HepG2 (cell line): ENCODE data around the gene EFNA3. TPM values are rescaled to one million over a fixed set of nuclear protein-coding genes. Genes with fewer than 3 reads are reported as not detected.

Experiments used
- AGO1 ChIP-seq: fragments of 200-400 bp; formaldehyde crosslinking; IDR thresholded peaks from 2 replicates; pipeline ENCODE4 v1.6.1; 2017; ENCODE audit warnings: mild to moderate bottlenecking, low read depth, low read length, moderate library complexity; ENCODE audit not compliant: poor library complexity, severe bottlenecking
- DDIT3 ChIP-seq: sonication (generic); formaldehyde crosslinking; IDR thresholded peaks from 2 replicates; pipeline ENCODE4 v1.4.0; 2020; ENCODE audit warnings: mild to moderate bottlenecking, missing genetic modification reagents
- GATAD1 ChIP-seq: IDR thresholded peaks from 2 replicates; pipeline ENCODE4 v1.6.1; 2016; ENCODE audit warnings: missing genetic modification reagents, missing compliant biosample characterization
- HDAC1 ChIP-seq: sonication (generic); formaldehyde crosslinking; IDR thresholded peaks from 2 replicates; pipeline ENCODE4 v1.5.1; 2020; ENCODE audit warnings: mild to moderate bottlenecking, missing genetic modification reagents
- HINFP ChIP-seq: sonication (generic); formaldehyde crosslinking; IDR thresholded peaks from 2 replicates; pipeline ENCODE4 v1.4.0; 2020; ENCODE audit warnings: low read depth, mild to moderate bottlenecking, missing genetic modification reagents
- NFYB ChIP-seq: sonication (generic); formaldehyde crosslinking; IDR thresholded peaks from 2 replicates; pipeline ENCODE4 v1.4.0; 2020; ENCODE audit warnings: missing genetic modification reagents
- SMAD3 ChIP-seq: sonication (generic); formaldehyde crosslinking; IDR thresholded peaks from 2 replicates; pipeline ENCODE4 v1.4.0; 2020; ENCODE audit warnings: missing genetic modification reagents
- SRY ChIP-seq: sonication (generic); formaldehyde crosslinking; IDR thresholded peaks from 2 replicates; pipeline ENCODE4 v1.8.0; 2022; ENCODE audit warnings: mild to moderate bottlenecking, missing genetic modification reagents
- TAF1 ChIP-seq: sonication (generic); formaldehyde crosslinking; IDR thresholded peaks from 2 replicates; pipeline ENCODE4 v1.4.0; 2020; ENCODE audit warnings: missing genetic modification reagents
- TFDP1 ChIP-seq: IDR thresholded peaks from 2 replicates; pipeline ENCODE4 v1.6.1; 2016; ENCODE audit warnings: missing compliant biosample characterization, missing genetic modification reagents, borderline replicate concordance
- ZFX ChIP-seq: sonication (generic); formaldehyde crosslinking; IDR thresholded peaks from 2 replicates; pipeline ENCODE4 v1.4.0; 2020; ENCODE audit warnings: mild to moderate bottlenecking, low read depth, missing genetic modification reagents, moderate library complexity
- ZNF674 ChIP-seq: sonication (generic); formaldehyde crosslinking; IDR thresholded peaks from 2 replicates; pipeline ENCODE4 v1.5.0; 2020; ENCODE audit warnings: low read depth, mild to moderate bottlenecking, missing genetic modification reagents
- ZNF775 ChIP-seq: sonication (generic); formaldehyde crosslinking; IDR thresholded peaks from 2 replicates; pipeline ENCODE4 v1.4.0; 2020; ENCODE audit warnings: missing genetic modification reagents, mild to moderate bottlenecking, moderate library complexity, borderline replicate concordance
- polyA plus RNA-seq, 8 experiments: library from polyadenylated mRNA; depleted of rRNA in 3 of 8; stranded (reverse) in 7 of 8; unstranded in 1 of 8; fragments of >200 nt; fragmentation: Illumina TruSeq in 4 of 8; extraction: Trizol in 4 of 8; gene quantifications; 2 replicates each; pipeline versions ENCODE4 v1.2.1 to v1.2.3, GENCODE V29; 2011 to 2016; ENCODE audit warnings: low read depth in 4 of 8, missing spikeins in 1 of 8, mixed read lengths in 1 of 8; ENCODE audit not compliant: insufficient read depth in 1 of 8
- total RNA-seq, 5 experiments: library from RNA; depleted of rRNA; stranded (reverse); fragments of >200 nt; fragmentation: Illumina TruSeq; extraction: Trizol; gene quantifications; 2 replicates each; pipeline ENCODE4 v1.2.3, GENCODE V29; 2016; ENCODE audit warnings: low read depth in 1 of 5
- TF ChIP-seq, protein P1 (sequence below): sonication (generic); formaldehyde crosslinking; IDR thresholded peaks from 2 replicates; pipeline ENCODE4 v1.4.0; 2020; ENCODE audit warnings: mild to moderate bottlenecking, missing genetic modification reagents, borderline replicate concordance
- TF ChIP-seq, protein P2 (sequence below): sonication (generic); formaldehyde crosslinking; IDR thresholded peaks from 2 replicates; pipeline ENCODE4 v1.4.0; 2020; ENCODE audit warnings: mild to moderate bottlenecking, missing genetic modification reagents, borderline replicate concordance

EFNA3 gene
- total and polyA plus RNA-seq, 2 of the 13 experiments (the other 11 are each of a cell fraction or from before 2014, with no cell fraction given) = 1.0 to 5.7 TPM

DNA sequence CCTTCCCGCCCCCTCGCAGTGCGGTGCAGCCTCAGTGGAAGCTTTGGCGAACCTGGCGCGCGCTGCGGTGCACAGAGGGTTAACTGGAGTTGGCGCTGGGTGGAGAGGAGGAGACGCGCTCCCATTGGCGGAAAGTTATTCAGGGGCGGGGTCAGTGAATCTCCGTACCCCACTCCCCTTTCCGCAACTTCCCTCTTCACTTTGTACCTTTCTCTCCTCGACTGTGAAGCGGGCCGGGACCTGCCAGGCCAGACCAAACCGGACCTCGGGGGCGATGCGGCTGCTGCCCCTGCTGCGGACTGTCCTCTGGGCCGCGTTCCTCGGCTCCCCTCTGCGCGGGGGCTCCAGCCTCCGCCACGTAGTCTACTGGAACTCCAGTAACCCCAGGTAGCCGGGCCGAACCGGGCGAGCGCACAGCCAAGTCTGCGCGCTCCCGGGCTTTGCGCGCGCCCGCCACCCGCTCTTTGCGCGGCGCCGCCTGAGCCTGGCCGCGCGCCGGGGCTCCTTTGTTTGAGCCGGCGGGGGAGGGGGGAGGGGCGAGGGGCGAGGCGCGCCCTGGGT is 15.0 kb upstream of the EFNA3 start, which contains the start of gene EFNA4 (continued):
- TF ChIP-seq, protein P1, sequence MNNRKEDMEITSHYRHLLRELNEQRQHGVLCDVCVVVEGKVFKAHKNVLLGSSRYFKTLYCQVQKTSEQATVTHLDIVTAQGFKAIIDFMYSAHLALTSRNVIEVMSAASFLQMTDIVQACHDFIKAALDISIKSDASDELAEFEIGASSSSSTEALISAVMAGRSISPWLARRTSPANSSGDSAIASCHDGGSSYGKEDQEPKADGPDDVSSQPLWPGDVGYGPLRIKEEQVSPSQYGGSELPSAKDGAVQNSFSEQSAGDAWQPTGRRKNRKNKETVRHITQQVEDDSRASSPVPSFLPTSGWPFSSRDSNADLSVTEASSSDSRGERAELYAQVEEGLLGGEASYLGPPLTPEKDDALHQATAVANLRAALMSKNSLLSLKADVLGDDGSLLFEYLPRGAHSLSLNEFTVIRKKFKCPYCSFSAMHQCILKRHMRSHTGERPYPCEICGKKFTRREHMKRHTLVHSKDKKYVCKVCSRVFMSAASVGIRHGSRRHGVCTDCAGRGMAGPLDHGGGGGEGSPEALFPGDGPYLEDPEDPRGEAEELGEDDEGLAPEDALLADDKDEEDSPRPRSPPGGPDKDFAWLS (CRISPR knock-in tag) = no peak
- TF ChIP-seq TAF1 (CRISPR knock-in tag) = peak; percentile 89
- peak; percentile 43; the same call in 1 of the 2 replicates for TF ChIP-seq GATAD1
- peak; percentile 49; the same call in 1 of the 2 replicates for TF ChIP-seq SRY (CRISPR knock-in tag)
- peak; percentile 69 for TF ChIP-seq NFYB (CRISPR knock-in tag)
- no peak for TF ChIP-seq HINFP (CRISPR knock-in tag)
- TF ChIP-seq AGO1 = no peak
- peak; percentile 85 for TF ChIP-seq ZFX
- TF ChIP-seq ZNF674 (CRISPR knock-in tag) = no peak
- peak; percentile 70 for TF ChIP-seq HDAC1 (CRISPR knock-in tag)
- no peak for TF ChIP-seq DDIT3
- no peak for TF ChIP-seq ZNF775
- TF ChIP-seq, protein P2, sequence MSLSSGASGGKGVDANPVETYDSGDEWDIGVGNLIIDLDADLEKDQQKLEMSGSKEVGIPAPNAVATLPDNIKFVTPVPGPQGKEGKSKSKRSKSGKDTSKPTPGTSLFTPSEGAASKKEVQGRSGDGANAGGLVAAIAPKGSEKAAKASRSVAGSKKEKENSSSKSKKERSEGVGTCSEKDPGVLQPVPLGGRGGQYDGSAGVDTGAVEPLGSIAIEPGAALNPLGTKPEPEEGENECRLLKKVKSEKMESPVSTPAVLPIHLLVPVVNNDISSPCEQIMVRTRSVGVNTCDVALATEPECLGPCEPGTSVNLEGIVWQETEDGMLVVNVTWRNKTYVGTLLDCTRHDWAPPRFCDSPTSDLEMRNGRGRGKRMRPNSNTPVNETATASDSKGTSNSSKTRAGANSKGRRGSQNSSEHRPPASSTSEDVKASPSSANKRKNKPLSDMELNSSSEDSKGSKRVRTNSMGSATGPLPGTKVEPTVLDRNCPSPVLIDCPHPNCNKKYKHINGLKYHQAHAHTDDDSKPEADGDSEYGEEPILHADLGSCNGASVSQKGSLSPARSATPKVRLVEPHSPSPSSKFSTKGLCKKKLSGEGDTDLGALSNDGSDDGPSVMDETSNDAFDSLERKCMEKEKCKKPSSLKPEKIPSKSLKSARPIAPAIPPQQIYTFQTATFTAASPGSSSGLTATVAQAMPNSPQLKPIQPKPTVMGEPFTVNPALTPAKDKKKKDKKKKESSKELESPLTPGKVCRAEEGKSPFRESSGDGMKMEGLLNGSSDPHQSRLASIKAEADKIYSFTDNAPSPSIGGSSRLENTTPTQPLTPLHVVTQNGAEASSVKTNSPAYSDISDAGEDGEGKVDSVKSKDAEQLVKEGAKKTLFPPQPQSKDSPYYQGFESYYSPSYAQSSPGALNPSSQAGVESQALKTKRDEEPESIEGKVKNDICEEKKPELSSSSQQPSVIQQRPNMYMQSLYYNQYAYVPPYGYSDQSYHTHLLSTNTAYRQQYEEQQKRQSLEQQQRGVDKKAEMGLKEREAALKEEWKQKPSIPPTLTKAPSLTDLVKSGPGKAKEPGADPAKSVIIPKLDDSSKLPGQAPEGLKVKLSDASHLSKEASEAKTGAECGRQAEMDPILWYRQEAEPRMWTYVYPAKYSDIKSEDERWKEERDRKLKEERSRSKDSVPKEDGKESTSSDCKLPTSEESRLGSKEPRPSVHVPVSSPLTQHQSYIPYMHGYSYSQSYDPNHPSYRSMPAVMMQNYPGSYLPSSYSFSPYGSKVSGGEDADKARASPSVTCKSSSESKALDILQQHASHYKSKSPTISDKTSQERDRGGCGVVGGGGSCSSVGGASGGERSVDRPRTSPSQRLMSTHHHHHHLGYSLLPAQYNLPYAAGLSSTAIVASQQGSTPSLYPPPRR = no peak; the same call in 1 of the 2 replicates
- peak; percentile 41; the same call in 1 of the 2 replicates for TF ChIP-seq TFDP1 (CRISPR knock-in tag)
- TF ChIP-seq SMAD3 (CRISPR knock-in tag) = 0 out of 2 replicates have a peak, but pooled peaks have one; percentile 19
